ENCODE data around the gene GOLGA8S. TPM values are rescaled to one million over a fixed set of nuclear protein-coding genes. Genes with fewer than 3 reads are reported as not detected.
A peak's percentile ranks its signal among the peaks of the same experiment; 100 is the strongest.
"Not testable (repeated sequence)": the region's sequence is repeated elsewhere in the genome, so short reads cannot be mapped to it uniquely, and the experiment has no call there.

The GOLGA8S gene
- total RNA-seq (under 1 TPM in 1 of 2 experiments, not detected in 1; 0.07 TPM), polyA plus RNA-seq (not detected)

GRCh38 chr15:23354448-23354847 lies at the start of gene GOLGA8S:
TSS of gene GOLGA8S (plus strand) at chr15:23354748. CDS start at chr15:23354810, 62 bp downstream.
- H3K36me3 Mint-ChIP-seq; POLR2A ChIA-PET; H3K4me1 ChIP-seq (ENCODE audit: insufficient read depth, low read length): not testable (repeated sequence)

GRCh38 chr15:23304805-23305204 lies 49.7 kb upstream of the GOLGA8S start:
- peaks cover 20 to 43% (median 41%) of the 10 kb centered on the region in 3 donors for H3K4me1 Mint-ChIP-seq
- H3K36me3 ChIP-seq (ENCODE audit: insufficient read depth, low read length); H3K9me3 Mint-ChIP-seq; H3K9me3 ChIP-seq (ENCODE audit: low read length); H3K27me3 Mint-ChIP-seq; H3K27ac ChIP-seq (ENCODE audit: low read depth, low read length); H3K27me3 ChIP-seq (ENCODE audit: insufficient read depth, low read length, poor library complexity, severe bottlenecking); H3K4me3 ChIP-seq (ENCODE audit: low read length); POLR2A ChIA-PET; DNase-seq; H3K4me1 ChIP-seq (ENCODE audit: insufficient read depth, low read length); CTCF ChIA-PET: not testable (repeated sequence)
- peak overlapping the region; percentile 49 to 94 (median 88) for H3K4me3 Mint-ChIP-seq
- peaks cover 0 to 31% (median 12%) of the 10 kb centered on the region in 3 donors for H3K36me3 Mint-ChIP-seq
- H3K27ac Mint-ChIP-seq: peak overlapping the region in 6 of 8 donors; percentile 53 to 84 (median 76)

More at GRCh38 chr15:23354448-23354847, at the start of gene GOLGA8S:
- H3K27ac ChIP-seq (ENCODE audit: low read depth, low read length); H3K4me3 ChIP-seq (ENCODE audit: low read length); CTCF ChIA-PET; H3K9me3 Mint-ChIP-seq; H3K36me3 ChIP-seq (ENCODE audit: insufficient read depth, low read length); H3K4me1 Mint-ChIP-seq; H3K27me3 Mint-ChIP-seq; H3K9me3 ChIP-seq (ENCODE audit: low read length); H3K27me3 ChIP-seq (ENCODE audit: insufficient read depth, low read length, poor library complexity, severe bottlenecking); H3K4me3 Mint-ChIP-seq; DNase-seq: not testable (repeated sequence)
- peak within 1 kb of the TSS in 1 of 8 donors; percentile 38 for H3K27ac Mint-ChIP-seq

- H3K9me3 Mint-ChIP-seq; H3K9me3 ChIP-seq (ENCODE audit: low read length); H3K27ac ChIP-seq (ENCODE audit: low read depth, low read length); H3K36me3 ChIP-seq (ENCODE audit: insufficient read depth, low read length); DNase-seq; H3K4me1 ChIP-seq (ENCODE audit: insufficient read depth, low read length); H3K27me3 Mint-ChIP-seq; CTCF ChIA-PET; POLR2A ChIA-PET; H3K4me3 ChIP-seq (ENCODE audit: low read length); H3K27me3 ChIP-seq (ENCODE audit: insufficient read depth, low read length, poor library complexity, severe bottlenecking): not testable (repeated sequence)
- H3K36me3 Mint-ChIP-seq: peaks cover 0 to 42% (median 18%) of the 10 kb centered on the region in 3 donors
- H3K27ac Mint-ChIP-seq: peak overlapping the region in 4 of 8 donors; percentile 5 to 47 (median 12)
- peaks cover 20 to 43% (median 41%) of the 10 kb centered on the region in 3 donors for H3K4me1 Mint-ChIP-seq
- peak overlapping the region in 5 of 7 donors; percentile 2 to 88 (median 35) for H3K4me3 Mint-ChIP-seq
Observed at GRCh38 chr15:23305921-23306320, 48.6 kb upstream of the GOLGA8S start.

- H3K27me3 Mint-ChIP-seq; H3K4me1 ChIP-seq (ENCODE audit: insufficient read depth, low read length); POLR2A ChIA-PET; H3K9me3 ChIP-seq (ENCODE audit: low read length); H3K9me3 Mint-ChIP-seq; DNase-seq; H3K4me3 Mint-ChIP-seq; H3K27me3 ChIP-seq (ENCODE audit: insufficient read depth, low read length, poor library complexity, severe bottlenecking); H3K4me3 ChIP-seq (ENCODE audit: low read length); H3K27ac ChIP-seq (ENCODE audit: low read depth, low read length); CTCF ChIA-PET; H3K36me3 ChIP-seq (ENCODE audit: insufficient read depth, low read length): not testable (repeated sequence)
- Mint-ChIP-seq H3K36me3 (peaks cover 0 to 44% (median 24%) of the 10 kb centered on the region in 3 donors), H3K4me1 (peaks cover 7 to 22% (median 21%) of the 10 kb centered on the region in 3 donors), H3K27ac (peak overlapping the region in 1 of 8 donors; percentile 64)
Observed at GRCh38 chr15:23311233-23311632, 43.3 kb upstream of the GOLGA8S start.

- H3K27me3 Mint-ChIP-seq; H3K4me1 Mint-ChIP-seq; H3K9me3 ChIP-seq (ENCODE audit: low read length); H3K4me3 Mint-ChIP-seq; H3K36me3 Mint-ChIP-seq; CTCF ChIA-PET; H3K9me3 Mint-ChIP-seq; H3K4me1 ChIP-seq (ENCODE audit: insufficient read depth, low read length); DNase-seq; H3K4me3 ChIP-seq (ENCODE audit: low read length); POLR2A ChIA-PET; H3K27ac Mint-ChIP-seq; H3K27ac ChIP-seq (ENCODE audit: low read depth, low read length); H3K27me3 ChIP-seq (ENCODE audit: insufficient read depth, low read length, poor library complexity, severe bottlenecking); H3K36me3 ChIP-seq (ENCODE audit: insufficient read depth, low read length): not testable (repeated sequence)
Observed at GRCh38 chr15:23334096-23334495, 20.5 kb upstream of the GOLGA8S start, which contains the start of gene GOLGA6L26. TSS of gene GOLGA6L26 (minus strand) at chr15:23334196. CDS start at chr15:23334135, 61 bp downstream.

- H3K4me3 Mint-ChIP-seq; POLR2A ChIA-PET; DNase-seq; H3K9me3 Mint-ChIP-seq; H3K9me3 ChIP-seq (ENCODE audit: low read length); H3K27ac ChIP-seq (ENCODE audit: low read depth, low read length); CTCF ChIA-PET; H3K27me3 ChIP-seq (ENCODE audit: insufficient read depth, low read length, poor library complexity, severe bottlenecking); H3K4me1 ChIP-seq (ENCODE audit: insufficient read depth, low read length); H3K4me3 ChIP-seq (ENCODE audit: low read length); H3K27me3 Mint-ChIP-seq; H3K36me3 Mint-ChIP-seq; H3K36me3 ChIP-seq (ENCODE audit: insufficient read depth, low read length); H3K27ac Mint-ChIP-seq; H3K4me1 Mint-ChIP-seq: not testable (repeated sequence)
Observed at GRCh38 chr15:23362622-23363021, 8.1 kb downstream of the GOLGA8S start.

DNA sequence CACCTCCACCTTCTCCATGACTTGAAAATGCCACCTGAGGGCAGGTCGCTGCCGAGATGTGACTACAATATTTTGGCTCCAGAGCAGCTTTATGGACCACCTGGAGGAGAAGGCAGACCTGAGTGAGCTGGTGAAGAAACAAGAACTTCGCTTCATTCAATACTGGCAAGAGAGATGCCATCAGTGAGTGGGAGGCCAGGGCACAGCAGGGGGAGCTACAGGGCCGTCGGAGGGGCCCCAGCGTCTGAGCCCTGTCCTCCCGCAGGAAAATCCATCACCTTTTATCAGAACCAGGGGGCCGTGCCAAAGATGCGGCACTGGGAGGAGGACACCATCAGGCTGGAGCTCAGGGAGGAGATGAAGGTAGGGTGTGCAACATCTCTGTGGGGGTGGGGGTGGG lies 9.7 kb downstream of the GOLGA8S start:
- H3K36me3 ChIP-seq (ENCODE audit: insufficient read depth, low read length); DNase-seq; H3K9me3 ChIP-seq (ENCODE audit: low read length); H3K27me3 Mint-ChIP-seq; H3K9me3 Mint-ChIP-seq; POLR2A ChIA-PET; H3K27me3 ChIP-seq (ENCODE audit: insufficient read depth, low read length, poor library complexity, severe bottlenecking); H3K4me3 Mint-ChIP-seq; H3K4me1 ChIP-seq (ENCODE audit: insufficient read depth, low read length); H3K27ac ChIP-seq (ENCODE audit: low read depth, low read length); H3K27ac Mint-ChIP-seq; CTCF ChIA-PET; H3K4me3 ChIP-seq (ENCODE audit: low read length); H3K36me3 Mint-ChIP-seq; H3K4me1 Mint-ChIP-seq: not testable (repeated sequence)

DNA sequence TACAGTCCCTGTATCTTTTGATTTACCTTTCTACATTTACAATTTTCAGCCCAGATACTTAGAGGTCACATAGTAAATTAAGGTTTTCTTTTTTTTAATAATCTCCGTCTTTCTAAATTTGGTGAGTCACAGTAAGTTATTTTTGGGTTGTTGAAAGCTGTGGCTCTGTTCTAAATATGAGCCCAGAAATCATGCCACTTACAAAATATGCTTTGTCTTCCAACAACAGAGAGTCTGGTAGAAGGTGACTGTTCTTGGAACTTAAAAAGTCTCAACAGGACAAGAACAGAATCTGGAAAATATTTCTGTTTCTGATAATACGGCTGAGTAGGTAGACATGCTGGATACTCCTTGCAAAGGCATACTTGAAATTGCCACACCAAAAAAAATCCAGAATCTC lies 16.0 kb downstream of the GOLGA8S start:
- H3K27ac ChIP-seq (ENCODE audit: low read depth, low read length): no peak overlapping the region
- H3K4me1 ChIP-seq (ENCODE audit: insufficient read depth, low read length): no peaks in the 10 kb centered on the region
- no peak overlapping the region for H3K4me3 Mint-ChIP-seq
- ChIA-PET CTCF (no interaction called here), POLR2A (no interaction called here)
- no peak overlapping the region for H3K4me3 ChIP-seq (ENCODE audit: low read length)
- DNase-seq: no peak
- no peaks in the 10 kb centered on the region for H3K27me3 ChIP-seq (ENCODE audit: insufficient read depth, low read length, poor library complexity, severe bottlenecking)
- H3K36me3 Mint-ChIP-seq: no peaks in the 10 kb centered on the region
- H3K27ac Mint-ChIP-seq: no peak overlapping the region
- no peaks in the 10 kb centered on the region for H3K9me3 Mint-ChIP-seq
- H3K9me3 ChIP-seq (ENCODE audit: low read length): no peaks in the 10 kb centered on the region
- no peaks in the 10 kb centered on the region for H3K36me3 ChIP-seq (ENCODE audit: insufficient read depth, low read length)
- no peaks in the 10 kb centered on the region for H3K4me1 Mint-ChIP-seq
- H3K27me3 Mint-ChIP-seq: peaks cover 0 to 2% of the 10 kb centered on the region in 2 donors

DNA sequence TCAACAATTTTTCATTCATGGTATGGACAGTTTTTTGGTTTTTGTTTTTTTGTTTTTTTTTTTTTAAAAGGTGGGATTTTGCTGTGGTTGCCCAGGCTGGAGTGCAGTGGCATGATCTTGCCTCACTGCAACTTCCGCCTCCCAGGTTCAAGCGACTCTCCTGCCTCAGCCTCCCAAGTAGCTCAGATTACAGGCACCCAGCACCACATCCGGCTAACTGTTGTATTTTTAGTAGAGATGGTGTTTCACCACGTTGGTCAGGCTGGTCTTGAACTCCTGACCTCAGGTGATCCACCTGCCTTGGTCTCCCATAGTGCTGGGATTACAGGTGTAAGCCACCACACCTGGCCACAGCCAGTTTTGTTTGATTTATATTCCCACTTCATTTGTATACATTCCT lies 16.6 kb downstream of the GOLGA8S start:
- H3K9me3 Mint-ChIP-seq; H3K27ac Mint-ChIP-seq; H3K27ac ChIP-seq (ENCODE audit: low read depth, low read length); H3K36me3 ChIP-seq (ENCODE audit: insufficient read depth, low read length); H3K27me3 ChIP-seq (ENCODE audit: insufficient read depth, low read length, poor library complexity, severe bottlenecking); H3K4me1 Mint-ChIP-seq; H3K9me3 ChIP-seq (ENCODE audit: low read length); POLR2A ChIA-PET; CTCF ChIA-PET; H3K27me3 Mint-ChIP-seq; H3K4me1 ChIP-seq (ENCODE audit: insufficient read depth, low read length); DNase-seq; H3K4me3 ChIP-seq (ENCODE audit: low read length); H3K36me3 Mint-ChIP-seq: not testable (repeated sequence)
- H3K4me3 Mint-ChIP-seq: peak overlapping the region in 1 of 7 donors; percentile 61

Measured in CD8-positive, alpha-beta memory T cell (primary cell).